HG03139 (cell line): ENCODE data around the gene GADD45GIP1.
"Not testable (repeated sequence)": the region's sequence is repeated elsewhere in the genome, so short reads cannot be mapped to it uniquely, and the experiment has no call there.

Experiments
- ATAC-seq: cut with Tn5 transposase; IDR thresholded peaks from one replicate; pipeline ENCODE4 v1.9.1; 2021; ENCODE audit not compliant: unreplicated experiment

The GADD45GIP1 gene

GRCh38 chr19:12990431-12990830, 33.4 kb upstream of the GADD45GIP1 start:
- no peak for ATAC-seq

- no peak for ATAC-seq
These were observed 30.8 kb upstream of the GADD45GIP1 start for GRCh38 chr19:12987781-12988180.

- ATAC-seq, result no peak
These were observed 30.2 kb upstream of the GADD45GIP1 start for GRCh38 chr19:12987190-12987589.

GRCh38 chr19:12986726-12987125, 29.7 kb upstream of the GADD45GIP1 start:
- ATAC-seq, result no peak

GRCh38 chr19:12985049-12985776, 28.2 kb upstream of the GADD45GIP1 start:
- no peak for ATAC-seq

GRCh38 chr19:12984683-12985048, 27.6 kb upstream of the GADD45GIP1 start:
- ATAC-seq, result no peak

GRCh38 chr19:12984143-12984627, 27.2 kb upstream of the GADD45GIP1 start:
- no peak for ATAC-seq

GRCh38 chr19:12983542-12984142, 26.6 kb upstream of the GADD45GIP1 start:
- ATAC-seq, result no peak

- no peak for ATAC-seq
These were observed 26.1 kb upstream of the GADD45GIP1 start for GRCh38 chr19:12983091-12983490.

- ATAC-seq, result no peak
These were observed 25.6 kb upstream of the GADD45GIP1 start for GRCh38 chr19:12982648-12983047.

GRCh38 chr19:12979974-12980373, 23.0 kb upstream of the GADD45GIP1 start:
- no peak for ATAC-seq

- ATAC-seq, result not testable (repeated sequence)
These were observed 19.1 kb upstream of the GADD45GIP1 start for GRCh38 chr19:12976109-12976508.

- no peak for ATAC-seq
These were observed 18.3 kb upstream of the GADD45GIP1 start for GRCh38 chr19:12975221-12975741.

- no peak for ATAC-seq
These were observed 17.5 kb upstream of the GADD45GIP1 start for GRCh38 chr19:12974301-12975220.

- no peak for ATAC-seq
These were observed 16.2 kb upstream of the GADD45GIP1 start for GRCh38 chr19:12973236-12973635.

- ATAC-seq, result no peak
These were observed 13.2 kb upstream of the GADD45GIP1 start for GRCh38 chr19:12970070-12970820.

GRCh38 chr19:12969292-12969988, 12.4 kb upstream of the GADD45GIP1 start, which contains the start of gene DAND5:
Gene DAND5, plus strand, starts transcription at chr19:12969576. Its CDS starts 85 bp downstream, at chr19:12969661.
- no peak for ATAC-seq

GRCh38 chr19:12967907-12968306, 10.9 kb upstream of the GADD45GIP1 start:
- no peak for ATAC-seq

GRCh38 chr19:12965812-12966135, 8.8 kb upstream of the GADD45GIP1 start:
- ATAC-seq, result no peak
